GM19467 (cell line): ENCODE results near the gene CSF2.

Source experiments
- ATAC-seq: cut with Tn5 transposase; IDR thresholded peaks from one replicate; pipeline ENCODE4 v1.9.1; 2021; ENCODE audit warnings: mild to moderate bottlenecking, moderate library complexity; ENCODE audit not compliant: unreplicated experiment

Gene CSF2

GRCh38 chr5:132067941-132068808, 5.4 kb upstream of the CSF2 start:
- no peak for ATAC-seq

DNA sequence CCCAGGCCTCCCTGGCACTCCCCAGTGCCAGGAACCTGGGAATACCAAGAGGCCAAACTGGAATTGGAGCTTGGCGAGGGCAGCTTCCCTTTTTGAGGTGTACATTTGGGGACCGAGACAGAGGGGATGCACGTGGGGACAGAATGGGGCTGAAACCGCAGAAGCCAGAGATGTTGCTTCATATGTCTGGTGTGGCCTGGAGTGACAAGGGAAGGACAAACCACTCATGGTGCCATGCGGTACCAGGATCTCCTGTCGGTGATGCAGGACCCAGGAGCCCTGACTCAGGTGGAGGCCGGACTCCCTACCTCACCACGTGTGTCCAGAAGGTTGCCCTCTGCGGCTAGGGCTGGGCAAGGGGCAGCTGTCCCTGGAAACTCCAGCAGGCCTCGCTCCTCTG, 4.0 kb upstream of the CSF2 start:
- no peak for ATAC-seq

DNA sequence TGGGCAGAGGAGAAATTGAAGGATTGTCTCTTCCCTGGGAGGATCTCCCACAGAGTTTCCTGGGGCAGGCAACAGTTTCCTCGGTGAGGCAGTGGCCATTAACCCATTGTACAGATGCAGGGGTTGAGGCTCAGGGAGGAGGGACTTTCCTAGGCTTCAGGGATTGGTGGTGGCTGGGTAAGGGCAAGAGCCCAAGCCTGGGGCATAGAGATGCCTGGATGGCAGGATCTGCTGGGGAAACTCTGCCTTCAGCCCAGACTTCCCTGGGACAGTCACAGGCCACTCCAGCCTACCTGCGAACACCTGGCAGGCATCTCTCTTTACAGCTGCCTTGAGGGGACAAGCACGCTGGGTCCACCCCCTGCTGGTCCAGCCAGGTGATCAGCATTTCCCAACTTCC, 3.6 kb upstream of the CSF2 start:
- ATAC-seq: no peak

DNA sequence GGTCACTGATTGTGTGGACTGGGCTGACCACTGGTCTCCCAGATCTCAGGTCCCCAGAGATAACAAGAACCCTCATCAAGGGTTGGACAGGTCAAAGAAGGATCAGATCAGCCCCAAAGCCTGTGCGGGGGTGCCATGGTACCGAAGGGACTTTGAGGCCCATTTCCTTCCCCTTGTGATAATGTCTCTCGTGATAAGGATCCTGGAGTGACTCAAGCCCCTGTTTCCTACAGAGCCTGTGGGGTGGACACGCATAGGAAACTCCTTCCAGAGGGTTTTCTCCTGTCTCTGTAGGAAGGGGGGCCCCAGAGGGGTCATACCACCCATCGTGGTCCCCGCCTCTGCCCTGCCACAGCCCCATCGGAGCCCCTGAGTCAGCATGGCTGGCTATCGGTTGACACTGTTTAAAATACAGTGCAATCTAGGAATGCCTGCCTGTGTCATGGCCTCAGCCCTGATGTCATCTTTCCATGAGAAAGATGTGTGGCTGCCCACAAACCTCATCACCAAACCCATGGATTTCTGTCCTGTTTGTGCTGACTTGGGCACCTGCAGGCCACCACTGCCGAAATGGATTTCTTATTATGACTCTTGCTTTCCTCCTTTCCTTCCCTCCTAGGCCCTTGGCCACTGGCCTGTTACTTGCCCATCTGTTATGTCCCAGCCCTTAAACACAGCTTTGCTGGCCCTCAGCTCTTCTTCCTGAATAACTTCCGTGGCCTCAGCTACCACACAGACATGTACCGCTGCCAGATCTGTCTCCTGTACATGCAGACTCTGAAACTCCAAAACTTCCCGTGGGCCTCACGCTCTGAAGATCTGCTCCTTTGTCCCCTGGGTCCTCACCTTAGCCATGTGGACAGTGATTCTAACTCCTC, 2.9 kb upstream of the CSF2 start:
- no peak for ATAC-seq

DNA sequence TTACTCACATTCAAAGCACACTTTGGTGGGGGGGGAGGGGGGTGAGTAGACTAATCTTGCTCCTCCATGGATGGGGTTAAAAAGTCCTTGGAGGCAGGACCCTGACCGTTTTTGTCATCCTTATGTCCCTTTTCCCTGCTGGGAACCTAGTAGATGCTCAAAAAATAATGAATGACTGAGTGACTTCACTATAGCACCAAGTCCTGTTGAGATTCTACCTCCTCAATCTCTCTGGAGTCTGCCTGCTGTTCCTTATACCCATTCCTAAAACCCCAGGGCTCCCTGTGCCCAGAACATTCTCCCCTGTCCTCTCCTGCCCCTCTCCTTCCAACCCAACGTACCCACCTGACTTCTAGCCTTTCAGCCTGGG, 2.3 kb upstream of the CSF2 start:
- ATAC-seq: no peak

- ATAC-seq: no peak
Observed at GRCh38 chr5:132072070-132072469, 1.5 kb upstream of the CSF2 start.

DNA sequence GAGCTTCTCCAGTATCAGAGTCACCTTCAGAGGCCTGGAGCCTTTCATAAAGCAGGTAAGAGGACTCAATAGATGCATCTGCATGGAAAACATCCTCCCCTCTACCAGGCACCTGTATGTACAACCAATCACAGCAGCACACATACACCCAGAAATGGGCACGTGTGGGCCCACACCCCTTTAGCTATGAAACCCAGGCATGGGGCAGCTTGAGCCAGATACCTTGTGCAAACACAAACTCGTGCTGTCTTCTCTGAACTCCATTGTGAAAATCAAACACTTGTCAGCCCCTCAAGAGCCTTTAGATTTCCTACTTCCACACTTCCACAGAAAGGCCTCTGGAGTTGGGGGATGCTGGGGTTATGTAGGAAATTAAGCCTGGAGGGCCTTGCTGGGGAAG, 1.1 kb upstream of the CSF2 start:
- no peak for ATAC-seq

DNA sequence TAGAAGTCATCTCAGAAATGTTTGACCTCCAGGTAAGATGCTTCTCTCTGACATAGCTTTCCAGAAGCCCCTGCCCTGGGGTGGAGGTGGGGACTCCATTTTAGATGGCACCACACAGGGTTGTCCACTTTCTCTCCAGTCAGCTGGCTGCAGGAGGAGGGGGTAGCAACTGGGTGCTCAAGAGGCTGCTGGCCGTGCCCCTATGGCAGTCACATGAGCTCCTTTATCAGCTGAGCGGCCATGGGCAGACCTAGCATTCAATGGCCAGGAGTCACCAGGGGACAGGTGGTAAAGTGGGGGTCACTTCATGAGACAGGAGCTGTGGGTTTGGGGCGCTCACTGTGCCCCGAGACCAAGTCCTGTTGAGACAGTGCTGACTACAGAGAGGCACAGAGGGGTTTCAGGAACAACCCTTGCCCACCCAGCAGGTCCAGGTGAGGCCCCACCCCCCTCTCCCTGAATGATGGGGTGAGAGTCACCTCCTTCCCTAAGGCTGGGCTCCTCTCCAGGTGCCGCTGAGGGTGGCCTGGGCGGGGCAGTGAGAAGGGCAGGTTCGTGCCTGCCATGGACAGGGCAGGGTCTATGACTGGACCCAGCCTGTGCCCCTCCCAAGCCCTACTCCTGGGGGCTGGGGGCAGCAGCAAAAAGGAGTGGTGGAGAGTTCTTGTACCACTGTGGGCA, 642 bp downstream of the CSF2 start:
- ATAC-seq: no peak

DNA sequence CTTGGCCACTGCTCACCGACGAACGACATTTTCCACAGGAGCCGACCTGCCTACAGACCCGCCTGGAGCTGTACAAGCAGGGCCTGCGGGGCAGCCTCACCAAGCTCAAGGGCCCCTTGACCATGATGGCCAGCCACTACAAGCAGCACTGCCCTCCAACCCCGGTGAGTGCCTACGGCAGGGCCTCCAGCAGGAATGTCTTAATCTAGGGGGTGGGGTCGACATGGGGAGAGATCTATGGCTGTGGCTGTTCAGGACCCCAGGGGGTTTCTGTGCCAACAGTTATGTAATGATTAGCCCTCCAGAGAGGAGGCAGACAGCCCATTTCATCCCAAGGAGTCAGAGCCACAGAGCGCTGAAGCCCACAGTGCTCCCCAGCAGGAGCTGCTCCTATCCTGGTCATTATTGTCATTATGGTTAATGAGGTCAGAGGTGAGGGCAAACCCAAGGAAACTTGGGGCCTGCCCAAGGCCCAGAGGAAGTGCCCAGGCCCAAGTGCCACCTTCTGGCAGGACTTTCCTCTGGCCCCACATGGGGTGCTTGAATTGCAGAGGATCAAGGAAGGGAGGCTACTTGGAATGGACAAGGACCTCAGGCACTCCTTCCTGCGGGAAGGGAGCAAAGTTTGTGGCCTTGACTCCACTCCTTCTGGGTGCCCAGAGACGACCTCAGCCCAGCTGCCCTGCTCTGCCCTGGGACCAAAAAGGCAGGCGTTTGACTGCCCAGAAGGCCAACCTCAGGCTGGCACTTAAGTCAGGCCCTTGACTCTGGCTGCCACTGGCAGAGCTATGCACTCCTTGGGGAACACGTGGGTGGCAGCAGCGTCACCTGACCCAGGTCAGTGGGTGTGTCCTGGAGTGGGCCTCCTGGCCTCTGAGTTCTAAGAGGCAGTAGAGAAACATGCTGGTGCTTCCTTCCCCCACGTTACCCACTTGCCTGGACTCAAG, 1.5 kb downstream of the CSF2 start:
- no peak for ATAC-seq

GRCh38 chr5:132075719-132076077, 2.1 kb downstream of the CSF2 start:
- ATAC-seq: no peak

DNA sequence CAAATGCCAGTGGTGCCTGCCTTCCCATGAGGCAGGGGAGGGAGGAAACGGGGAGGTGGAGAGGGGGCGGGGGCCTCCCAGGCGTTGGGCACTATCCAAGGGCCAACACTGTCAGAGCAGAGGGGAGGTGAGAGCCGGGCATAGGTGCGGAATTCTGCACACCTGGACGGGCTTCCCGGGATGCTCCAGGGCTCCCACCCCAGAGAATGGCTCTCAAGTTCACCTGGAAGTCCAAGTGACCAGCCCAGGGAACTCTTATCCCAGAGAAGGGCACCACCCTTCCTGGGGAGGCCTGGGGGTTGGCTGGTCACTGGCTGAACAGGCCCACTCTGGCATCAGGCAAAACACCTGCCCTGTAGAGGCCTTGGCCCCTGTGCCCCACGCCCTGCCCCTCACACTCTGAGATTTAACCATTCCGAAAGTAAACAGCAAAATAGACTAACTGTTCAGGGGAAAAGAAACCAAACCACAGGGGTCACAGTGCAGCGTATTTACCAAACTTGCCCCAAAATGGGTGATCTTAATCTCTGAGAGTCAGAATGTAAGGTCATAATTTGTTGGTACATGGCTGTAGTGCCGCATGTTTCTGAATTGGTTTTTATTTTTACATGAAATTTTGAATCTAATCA, 2.7 kb downstream of the CSF2 start:
- ATAC-seq: no peak

DNA sequence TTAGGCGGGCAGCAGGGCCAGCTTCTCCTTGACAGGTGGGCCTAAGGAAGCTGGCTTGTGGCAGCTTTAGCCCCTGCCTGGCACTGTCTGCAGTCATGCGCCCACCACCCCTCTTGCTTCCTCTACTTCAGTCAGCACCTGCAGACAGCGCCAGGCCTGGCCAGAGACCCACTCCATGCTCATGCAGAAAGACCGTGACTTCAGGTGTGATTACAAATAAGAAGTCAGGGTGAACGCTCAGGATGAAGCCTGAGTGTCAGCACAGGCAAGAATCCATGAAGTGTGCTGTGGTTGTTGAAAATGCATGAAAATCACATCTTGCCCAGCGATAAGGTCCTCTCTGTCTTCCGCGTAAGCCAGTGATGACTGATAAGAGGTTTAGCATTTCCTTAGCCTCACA, 3.4 kb downstream of the CSF2 start:
- ATAC-seq: no peak

GRCh38 chr5:132079081-132079480, 5.5 kb downstream of the CSF2 start:
- no peak for ATAC-seq

- no peak for ATAC-seq
Observed at GRCh38 chr5:132079619-132080018, 6.0 kb downstream of the CSF2 start.

DNA sequence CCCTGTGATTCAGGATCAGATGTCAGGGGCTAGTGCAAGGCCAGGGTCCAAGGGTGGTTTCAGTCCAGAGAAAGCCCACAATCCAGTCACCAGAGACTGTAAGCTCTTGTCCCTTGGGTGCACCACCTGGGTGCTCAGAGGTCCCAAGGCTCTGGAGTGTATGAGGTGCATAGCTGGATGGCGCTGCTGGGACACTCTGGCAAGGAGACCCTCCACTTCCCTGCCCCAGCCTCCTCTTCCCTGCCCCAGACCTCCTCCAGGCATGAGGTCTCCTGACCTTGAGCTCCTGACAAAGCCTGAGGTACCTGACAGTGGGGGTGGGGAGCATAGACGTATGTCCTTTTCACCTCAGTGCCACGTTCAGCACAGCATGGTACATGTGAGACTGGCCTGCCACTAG, 7.0 kb downstream of the CSF2 start:
- no peak for ATAC-seq

DNA sequence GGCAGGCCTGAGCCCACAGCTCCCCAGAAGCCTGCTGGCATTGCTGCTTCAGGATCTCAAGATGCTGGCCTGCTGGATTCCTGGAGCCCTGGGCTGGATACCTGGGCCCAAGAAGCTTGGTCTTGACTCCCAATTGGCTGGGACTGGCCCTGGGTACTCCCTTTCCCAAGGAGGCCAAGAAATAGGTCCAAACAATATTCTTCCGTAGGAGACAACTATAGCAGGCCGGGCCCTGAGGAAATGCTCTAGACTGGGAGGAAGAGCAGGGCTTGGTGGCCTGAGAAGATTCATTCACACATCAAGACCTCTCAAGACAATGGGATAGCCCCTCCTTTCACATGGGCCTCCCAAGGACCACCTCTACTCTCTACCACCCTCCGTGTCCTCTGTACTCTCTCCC, 7.9 kb downstream of the CSF2 start:
- ATAC-seq: no peak

- no peak for ATAC-seq
Observed at GRCh38 chr5:132082329-132083023, 8.9 kb downstream of the CSF2 start.

- no peak for ATAC-seq
Observed at GRCh38 chr5:132083071-132083678, 9.6 kb downstream of the CSF2 start.

- ATAC-seq: no peak
Observed at GRCh38 chr5:132085686-132086085, 12.1 kb downstream of the CSF2 start.
